GM10266 (cell line): ENCODE results near the gene ZNF148.
A peak's percentile ranks its signal among the peaks of the same experiment; 100 is the strongest.

ENCODE experiments used
- DNase-seq: peaks from one replicate; pipeline ENCODE4 v3.0.0; 2012; ENCODE audit errors: extremely low spot score
- CTCF ChIP-seq: IDR thresholded peaks from 2 replicates; pipeline ENCODE4 v1.5.1; 2012; ENCODE audit warnings: mild to moderate bottlenecking, low read depth; ENCODE audit not compliant: control insufficient read depth, insufficient read depth; ENCODE audit errors: missing control alignments

The ZNF148 gene

GRCh38 chr3:125179143-125179883 lies 195.8 kb downstream of the ZNF148 start:
- TF ChIP-seq CTCF, result no peak
- peak; percentile 60 for DNase-seq

GRCh38 chr3:125177746-125178145 lies 197.4 kb downstream of the ZNF148 start:
- DNase-seq, result no peak
- no peak for TF ChIP-seq CTCF
